ENCODE data around the gene TRUB2. TPM values are rescaled to one million over a fixed set of nuclear protein-coding genes. Genes with fewer than 3 reads are reported as not detected.

Gene TRUB2
- total and polyA plus RNA-seq, 2 of the 13 experiments (the other 11 are each of a cell fraction or from before 2014, with no cell fraction given): 22.3 to 41.2 TPM

DNA sequence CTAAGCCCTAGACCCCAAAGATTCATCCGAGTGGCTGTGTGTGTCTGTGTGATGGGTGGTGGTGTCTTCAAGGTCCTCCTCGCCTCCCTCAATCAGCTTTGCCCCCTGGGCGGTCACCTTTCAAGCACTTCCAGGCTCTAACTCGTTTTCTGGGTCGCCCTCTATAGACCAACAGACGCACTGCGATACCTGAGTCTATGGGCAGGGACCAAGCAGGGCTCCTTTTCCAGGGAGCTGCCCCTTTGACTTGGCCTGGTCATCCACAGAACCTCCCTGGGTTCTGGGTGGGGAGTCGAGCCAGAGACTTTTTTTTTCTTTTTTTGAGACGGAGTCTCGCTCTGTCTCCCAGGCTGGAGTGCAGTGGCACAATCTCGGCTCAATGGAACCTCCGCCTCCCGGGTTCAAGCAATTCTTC lies 19.2 kb upstream of the TRUB2 start (continued):
- no peak for TF ChIP-seq BHLHE40 (IDR thresholded peaks at IDR 0.05; ENCODE audit: low read length)
- no peak for TF ChIP-seq ZNF343 (CRISPR knock-in tag; IDR thresholded peaks at IDR 0.05)
- TF ChIP-seq HIVEP1 (CRISPR knock-in tag; IDR thresholded peaks at IDR 0.05): no peak
- TF ChIP-seq FOXK1 (CRISPR knock-in tag; IDR thresholded peaks at IDR 0.05; ENCODE audit: borderline replicate concordance, low read depth): no peak
- TF ChIP-seq SMARCC2 (IDR thresholded peaks at IDR 0.05): no peak
- no peak for TF ChIP-seq SCMH1 (CRISPR knock-in tag; IDR thresholded peaks at IDR 0.05; ENCODE audit: borderline replicate concordance)
- no peak for TF ChIP-seq RNF2 (conservative IDR thresholded peaks at IDR 0.05; ENCODE audit: low read depth)
- no peak for TF ChIP-seq ZKSCAN8 (CRISPR knock-in tag; IDR thresholded peaks at IDR 0.05; ENCODE audit: borderline replicate concordance)
- peak; percentile 67 to 87; a peak in 3 of 4 replicates for TF ChIP-seq HMGXB4 (CRISPR knock-in tag; IDR thresholded peaks at IDR 0.05; ENCODE audit: borderline replicate concordance in 1 of 2, low read depth in 1 of 2)
- no peak for TF ChIP-seq ZNF761 (CRISPR knock-in tag; conservative IDR thresholded peaks at IDR 0.05)
- no peak for TF ChIP-seq SUZ12 (IDR thresholded peaks at IDR 0.05; ENCODE audit: low read depth, low read length)
- no peak for TF ChIP-seq ZEB1 (IDR thresholded peaks at IDR 0.05; ENCODE audit: insufficient replicate concordance, low read depth)
- TF ChIP-seq ZNF256 (CRISPR knock-in tag; conservative IDR thresholded peaks at IDR 0.05): no peak
- TF ChIP-seq NFAT5 (CRISPR knock-in tag; IDR thresholded peaks at IDR 0.05): no peak
- no peak for TF ChIP-seq PTBP1 (IDR thresholded peaks at IDR 0.05; ENCODE audit: low read depth, low read length, poor library complexity, severe bottlenecking)
- TF ChIP-seq KMT2B (CRISPR knock-in tag; IDR thresholded peaks at IDR 0.05): no peak
- no peak for TF ChIP-seq ZNF235 (CRISPR knock-in tag; IDR thresholded peaks at IDR 0.05; ENCODE audit: borderline replicate concordance)
- TF ChIP-seq YY1 (IDR thresholded peaks at IDR 0.05; ENCODE audit: insufficient read depth, insufficient replicate concordance, low read depth, low read length): no peak
- TF ChIP-seq, protein P1, sequence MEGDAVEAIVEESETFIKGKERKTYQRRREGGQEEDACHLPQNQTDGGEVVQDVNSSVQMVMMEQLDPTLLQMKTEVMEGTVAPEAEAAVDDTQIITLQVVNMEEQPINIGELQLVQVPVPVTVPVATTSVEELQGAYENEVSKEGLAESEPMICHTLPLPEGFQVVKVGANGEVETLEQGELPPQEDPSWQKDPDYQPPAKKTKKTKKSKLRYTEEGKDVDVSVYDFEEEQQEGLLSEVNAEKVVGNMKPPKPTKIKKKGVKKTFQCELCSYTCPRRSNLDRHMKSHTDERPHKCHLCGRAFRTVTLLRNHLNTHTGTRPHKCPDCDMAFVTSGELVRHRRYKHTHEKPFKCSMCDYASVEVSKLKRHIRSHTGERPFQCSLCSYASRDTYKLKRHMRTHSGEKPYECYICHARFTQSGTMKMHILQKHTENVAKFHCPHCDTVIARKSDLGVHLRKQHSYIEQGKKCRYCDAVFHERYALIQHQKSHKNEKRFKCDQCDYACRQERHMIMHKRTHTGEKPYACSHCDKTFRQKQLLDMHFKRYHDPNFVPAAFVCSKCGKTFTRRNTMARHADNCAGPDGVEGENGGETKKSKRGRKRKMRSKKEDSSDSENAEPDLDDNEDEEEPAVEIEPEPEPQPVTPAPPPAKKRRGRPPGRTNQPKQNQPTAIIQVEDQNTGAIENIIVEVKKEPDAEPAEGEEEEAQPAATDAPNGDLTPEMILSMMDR (CRISPR knock-in tag; IDR thresholded peaks at IDR 0.05): peak; percentile 86
- peak; percentile 75 for TF ChIP-seq STAG1 (CRISPR knock-in tag; IDR thresholded peaks at IDR 0.05)
- TF ChIP-seq TAF1 (CRISPR knock-in tag; IDR thresholded peaks at IDR 0.05): no peak
- TF ChIP-seq KLF9 (CRISPR knock-in tag; IDR thresholded peaks at IDR 0.05; ENCODE audit: low read depth): no peak
- TF ChIP-seq FOSL1 (CRISPR knock-in tag; IDR thresholded peaks at IDR 0.05; ENCODE audit: borderline replicate concordance): no peak
- no peak for TF ChIP-seq RARA (CRISPR knock-in tag; IDR thresholded peaks at IDR 0.05)
- TF ChIP-seq SMAD3 (CRISPR knock-in tag; IDR thresholded peaks at IDR 0.05): no peak
